ENCODE data around the gene ONECUT3. TPM values are rescaled to one million over a fixed set of nuclear protein-coding genes. Genes with fewer than 3 reads are reported as not detected.

Gene ONECUT3
- polyA plus RNA-seq, 1 donor (not counting 4 experiments of a cell fraction or from before 2014, with no cell fraction given): 0.01 TPM

DNA sequence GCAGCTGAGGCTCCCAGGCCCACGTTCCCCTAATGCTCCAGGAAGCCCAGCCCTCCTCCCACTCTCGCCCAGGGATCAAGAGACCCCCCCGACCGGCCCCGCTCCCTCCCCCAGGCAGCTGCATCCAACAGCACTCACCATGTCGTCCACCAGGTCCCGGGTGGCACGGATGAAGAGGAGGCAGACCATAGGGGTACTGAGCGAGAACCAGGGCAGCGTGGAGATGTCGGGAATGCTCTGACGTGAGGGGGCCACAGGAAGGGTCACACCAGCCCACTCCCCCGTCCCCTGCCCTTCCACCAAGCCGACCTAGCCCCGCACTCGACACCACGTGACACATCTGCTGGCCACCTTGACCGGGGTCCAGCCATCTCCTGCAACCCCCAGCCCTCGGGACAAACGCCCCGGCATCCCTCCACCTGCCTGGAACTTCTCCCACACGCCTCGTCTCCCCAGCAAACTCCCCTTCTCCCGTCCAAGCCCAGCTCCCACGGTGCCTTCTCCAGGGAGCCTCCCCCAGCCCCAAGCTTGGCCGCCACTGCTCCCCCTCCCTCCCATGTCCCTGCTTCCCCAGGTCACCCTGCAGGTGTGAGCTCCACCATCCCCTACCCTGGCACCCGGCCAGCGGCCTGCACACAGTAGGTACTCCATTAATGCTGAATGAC is 53.9 kb downstream of the ONECUT3 start:
- Histone ChIP-seq H3K4me2 (ENCODE audit: control insufficient read depth, extremely low read depth, insufficient read depth, low read depth, low read length) (no peak overlapping the region), H2AFZ (ENCODE audit: control insufficient read depth, low read length) (no peak overlapping the region), H3K9ac (ENCODE audit: control insufficient read depth, extremely low read depth, insufficient read depth, low read length) (no peak overlapping the region), H3K79me2 (ENCODE audit: control insufficient read depth, insufficient read depth, low read length) (no peaks in the 10 kb centered on the region), H3K36me3 (ENCODE audit: control insufficient read depth in 2 of 2, extremely low read depth in 1 of 2, insufficient read depth in 2 of 2, low read length in 2 of 2) (no peaks in the 10 kb centered on the region), H3K27ac (ENCODE audit: control insufficient read depth, insufficient read depth, low read length) (no peak overlapping the region), H4K20me1 (ENCODE audit: control insufficient read depth, extremely low read depth, insufficient read depth, low read length) (no peaks in the 10 kb centered on the region), H3K4me3 (ENCODE audit: control insufficient read depth in 2 of 3, extremely low read depth in 1 of 3, insufficient read depth in 2 of 3, low read depth in 1 of 3, low read length in 3 of 3) (no peak overlapping the region), H3K9me3 (ENCODE audit: control insufficient read depth, low read depth, low read length) (no peaks in the 10 kb centered on the region), H3K4me1 (ENCODE audit: control insufficient read depth, extremely low read depth, insufficient read depth, low read length) (peaks cover 10% of the 10 kb centered on the region), H3K9me1 (ENCODE audit: control insufficient read depth, extremely low read depth, insufficient read depth, low read length) (no peaks in the 10 kb centered on the region), H3K27me3 (ENCODE audit: control insufficient read depth, extremely low read depth, insufficient read depth, low read length) (no peaks in the 10 kb centered on the region)
- TF ChIP-seq EZH2 (IDR thresholded peaks at IDR 0.05; ENCODE audit: low read length): no peak
- TF ChIP-seq, protein P1, sequence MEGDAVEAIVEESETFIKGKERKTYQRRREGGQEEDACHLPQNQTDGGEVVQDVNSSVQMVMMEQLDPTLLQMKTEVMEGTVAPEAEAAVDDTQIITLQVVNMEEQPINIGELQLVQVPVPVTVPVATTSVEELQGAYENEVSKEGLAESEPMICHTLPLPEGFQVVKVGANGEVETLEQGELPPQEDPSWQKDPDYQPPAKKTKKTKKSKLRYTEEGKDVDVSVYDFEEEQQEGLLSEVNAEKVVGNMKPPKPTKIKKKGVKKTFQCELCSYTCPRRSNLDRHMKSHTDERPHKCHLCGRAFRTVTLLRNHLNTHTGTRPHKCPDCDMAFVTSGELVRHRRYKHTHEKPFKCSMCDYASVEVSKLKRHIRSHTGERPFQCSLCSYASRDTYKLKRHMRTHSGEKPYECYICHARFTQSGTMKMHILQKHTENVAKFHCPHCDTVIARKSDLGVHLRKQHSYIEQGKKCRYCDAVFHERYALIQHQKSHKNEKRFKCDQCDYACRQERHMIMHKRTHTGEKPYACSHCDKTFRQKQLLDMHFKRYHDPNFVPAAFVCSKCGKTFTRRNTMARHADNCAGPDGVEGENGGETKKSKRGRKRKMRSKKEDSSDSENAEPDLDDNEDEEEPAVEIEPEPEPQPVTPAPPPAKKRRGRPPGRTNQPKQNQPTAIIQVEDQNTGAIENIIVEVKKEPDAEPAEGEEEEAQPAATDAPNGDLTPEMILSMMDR (optimal IDR thresholded peaks at IDR 0.05 in 1 of 3, IDR thresholded peaks at IDR 0.05 in 1 of 3, conservative IDR thresholded peaks at IDR 0.05 in 1 of 3; ENCODE audit: extremely low read depth in 1 of 3, insufficient read depth in 2 of 3, low read length in 3 of 3): no peak
- DNase-seq (ENCODE audit: low read depth, low spot score) (no peak), FAIRE-seq (no peak)
- dilution Hi-C loops (cut with MboI; ENCODE audit: extremely low pct_ligation_motif_present, low sequenced_read_pairs): no loop called here

DNA sequence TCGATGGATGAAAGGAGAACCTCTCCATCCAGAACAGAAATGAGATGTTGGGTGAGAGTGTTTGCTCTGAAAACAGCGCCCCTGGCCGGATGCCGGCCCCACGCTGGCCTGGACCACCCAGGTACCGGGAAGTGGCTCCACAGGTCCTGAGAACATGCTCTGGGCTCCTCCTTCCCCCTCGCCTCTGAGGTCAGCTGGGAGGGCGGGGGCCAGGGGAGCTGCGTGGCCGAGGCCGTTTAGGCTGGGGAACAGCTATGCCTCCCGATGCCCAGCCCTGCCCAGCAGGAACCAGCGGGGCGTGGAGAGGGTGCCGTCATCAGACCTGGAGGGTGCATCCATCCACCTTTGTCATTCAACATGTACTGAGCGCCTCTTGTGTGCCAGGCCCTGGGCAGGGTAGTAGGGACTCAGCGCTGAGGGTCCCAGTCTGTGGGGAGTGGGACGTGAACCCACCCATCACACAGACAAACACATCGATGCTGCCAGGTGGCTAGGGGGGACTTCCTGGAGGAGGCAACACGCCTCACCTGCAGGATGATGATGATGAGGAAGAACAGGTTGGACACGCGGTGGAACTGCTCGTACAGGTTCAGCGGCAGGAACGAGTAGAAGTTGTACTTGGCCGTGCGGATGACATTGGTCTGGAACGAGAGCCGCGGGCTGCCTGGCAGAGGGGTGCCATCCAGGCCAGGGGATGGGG is 54.5 kb downstream of the ONECUT3 start:
- Histone ChIP-seq H3K36me3 (ENCODE audit: control insufficient read depth in 2 of 2, extremely low read depth in 1 of 2, insufficient read depth in 2 of 2, low read length in 2 of 2) (no peaks in the 10 kb centered on the region), H3K27me3 (ENCODE audit: control insufficient read depth, extremely low read depth, insufficient read depth, low read length) (no peaks in the 10 kb centered on the region), H3K4me1 (ENCODE audit: control insufficient read depth, extremely low read depth, insufficient read depth, low read length) (peaks cover 12% of the 10 kb centered on the region), H3K4me2 (ENCODE audit: control insufficient read depth, extremely low read depth, insufficient read depth, low read depth, low read length) (no peak overlapping the region), H3K27ac (ENCODE audit: control insufficient read depth, insufficient read depth, low read length) (no peak overlapping the region), H2AFZ (ENCODE audit: control insufficient read depth, low read length) (no peak overlapping the region), H3K79me2 (ENCODE audit: control insufficient read depth, insufficient read depth, low read length) (no peaks in the 10 kb centered on the region), H3K4me3 (ENCODE audit: control insufficient read depth in 2 of 3, extremely low read depth in 1 of 3, insufficient read depth in 2 of 3, low read depth in 1 of 3, low read length in 3 of 3) (no peak overlapping the region), H4K20me1 (ENCODE audit: control insufficient read depth, extremely low read depth, insufficient read depth, low read length) (no peaks in the 10 kb centered on the region), H3K9me1 (ENCODE audit: control insufficient read depth, extremely low read depth, insufficient read depth, low read length) (no peaks in the 10 kb centered on the region), H3K9me3 (ENCODE audit: control insufficient read depth, low read depth, low read length) (no peaks in the 10 kb centered on the region), H3K9ac (ENCODE audit: control insufficient read depth, extremely low read depth, insufficient read depth, low read length) (no peak overlapping the region)
- no peak for TF ChIP-seq EZH2 (IDR thresholded peaks at IDR 0.05; ENCODE audit: low read length)
- TF ChIP-seq, protein P1 (optimal IDR thresholded peaks at IDR 0.05 in 1 of 3, IDR thresholded peaks at IDR 0.05 in 1 of 3, conservative IDR thresholded peaks at IDR 0.05 in 1 of 3; ENCODE audit: extremely low read depth in 1 of 3, insufficient read depth in 2 of 3, low read length in 3 of 3): no peak
- dilution Hi-C loops (cut with MboI; ENCODE audit: extremely low pct_ligation_motif_present, low sequenced_read_pairs): no loop called here
- DNase-seq (ENCODE audit: low read depth, low spot score): no peak
- no peak for FAIRE-seq

Measured in keratinocyte (primary cell).